Activated gamma-delta T cell (primary cell): ENCODE data around the gene JAK2.

ENCODE experiments used
- DNase-seq: peaks from one replicate; lab custom pipeline; 2025; lab: John Stamatoyannopoulos, UW

Gene JAK2

GRCh38 chr9:5144217-5144616, 159.1 kb downstream of the JAK2 start:
- no peak for DNase-seq

GRCh38 chr9:5146241-5146640, 161.2 kb downstream of the JAK2 start:
- DNase-seq: no peak
